Peyer's patch (tissue), 4 donors: Measurements from ENCODE around the gene GNAT2. TPM values are rescaled to one million over a fixed set of nuclear protein-coding genes. Genes with fewer than 3 reads are reported as not detected.
"Not testable (repeated sequence)": the region's sequence is repeated elsewhere in the genome, so short reads cannot be mapped to it uniquely, and the experiment has no call there.

Experiments used
- DNase-seq, 3 donors: peaks; one replicate each; pipeline ENCODE4 v3.0.0-alpha.2; 2017 to 2019
- H3K27ac ChIP-seq, 4 donors: fragments of 200-600 bp; sonication (generic); one replicate each; pipeline ENCODE4 v1.5.1; 2016 to 2019
- H3K27me3 ChIP-seq, 2 donors: fragments of 200-600 bp; sonication (generic); one replicate each; pipeline ENCODE4 v1.5.1; 2019
- H3K36me3 ChIP-seq, 3 donors: fragments of 200-600 bp; sonication (generic); one replicate each; pipeline ENCODE4 v1.5.1; 2016 to 2019
- H3K4me1 ChIP-seq, 4 donors: fragments of 200-600 bp; sonication (generic); one replicate each; pipeline ENCODE4 v1.5.1; 2016 to 2019
- H3K4me3 ChIP-seq, 4 donors: fragments of 200-600 bp; sonication (generic); 1 replicate in 3 of 4; 2 replicates in 1 of 4; pipeline ENCODE4 v1.5.1; 2016 to 2019; ENCODE audit warnings: mild to moderate bottlenecking in 1 of 4
- H3K9me3 ChIP-seq, 4 donors: fragments of 200-600 bp; sonication (generic); one replicate each; pipeline ENCODE4 v1.5.1; 2016 to 2019; ENCODE audit warnings: mild to moderate bottlenecking in 1 of 4
- CTCF ChIP-seq, 6 experiments: fragments of 450-650 bp in 4 of 6; fragments of 200-600 bp in 2 of 6; sonication (generic) in 1 of 6; IDR thresholded peaks; one replicate each; pipeline ENCODE4 v1.5.1; 2017 to 2019; ENCODE audit warnings: antibody characterized with exemption in 6 of 6, mild to moderate bottlenecking in 3 of 6, moderate library complexity in 1 of 6
- POLR2A ChIP-seq, 2 donors: fragments of 450-650 bp; IDR thresholded peaks; one replicate each; pipeline ENCODE4 v1.5.1; 2017; ENCODE audit warnings: antibody characterized with exemption in 2 of 2, mild to moderate bottlenecking in 2 of 2, moderate library complexity in 2 of 2
- total RNA-seq, 4 donors: library from RNA; depleted of rRNA; stranded (reverse); fragments of >200 nt; gene quantifications; one replicate each; pipeline ENCODE4 v1.1.0, GENCODE V29; 2016

The GNAT2 gene
- total RNA-seq: not detected

GRCh38 chr1:109619576-109620400 lies at the start of gene GNAT2, which contains the start of gene AMPD2:
Gene GNAT2 (minus strand): TSS chr1:109619616. CDS start chr1:109612870, 6,746 bp downstream.
Gene AMPD2 (plus strand): TSS chr1:109619837. CDS start chr1:109621176, 1,339 bp downstream.
- DNase-seq: peak; percentile 79 to 88 (median 82)
- Histone ChIP-seq H3K27me3 (no peaks in the 10 kb centered on the region), H3K9me3 (no peaks in the 10 kb centered on the region), H3K36me3 (no peaks in the 10 kb centered on the region), H3K4me1 (peaks cover 0 to 58% (median 17%) of the 10 kb centered on the region in 4 donors), H3K4me3 (peak within 1 kb of the TSS; percentile 50 to 79 (median 66)), H3K27ac (peak within 1 kb of the TSS; percentile 73 to 83 (median 80))
- no peak for TF ChIP-seq CTCF (IDR thresholded peaks at IDR 0.05)
- no peak for TF ChIP-seq POLR2A (IDR thresholded peaks at IDR 0.05)

DNA sequence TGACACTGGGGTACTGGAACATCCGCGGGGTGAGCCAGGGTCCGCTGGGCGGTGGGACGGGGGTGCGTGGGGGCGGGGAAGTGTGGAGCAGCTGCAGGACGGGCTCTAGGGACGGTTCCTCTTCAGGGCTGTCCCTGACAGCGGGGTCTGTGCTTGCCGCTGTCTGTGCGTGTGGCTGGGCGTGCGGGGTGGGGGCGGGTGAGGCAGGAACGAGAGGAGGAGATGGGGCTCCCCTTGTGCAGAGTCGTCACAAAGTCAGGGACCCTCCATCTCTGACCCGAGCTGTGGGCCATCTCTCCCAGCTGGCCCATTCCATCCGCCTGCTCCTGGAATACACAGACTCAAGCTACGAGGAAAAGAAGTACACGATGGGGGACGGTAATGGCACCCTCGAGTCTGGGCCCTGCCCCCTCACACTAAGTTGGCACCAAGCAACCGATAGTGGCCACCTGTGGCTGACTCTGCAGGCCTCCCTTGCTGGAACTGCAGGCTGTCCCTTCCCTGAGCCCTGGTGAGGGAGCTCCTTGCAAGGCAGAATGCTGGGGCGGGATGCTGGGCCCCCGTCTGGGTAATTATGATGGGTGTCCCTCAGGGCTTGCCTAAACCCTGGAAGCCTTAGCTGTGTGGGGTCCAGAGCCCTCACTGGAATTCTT lies 48.8 kb upstream of the GNAT2 start:
- H3K4me3 ChIP-seq: peak overlapping the region; percentile 36 to 59 (median 54)
- no peak for DNase-seq
- no peak for TF ChIP-seq POLR2A (IDR thresholded peaks at IDR 0.05)
- no peak for TF ChIP-seq CTCF (IDR thresholded peaks at IDR 0.05)
- H3K36me3 ChIP-seq: peaks cover 0 to 2% (median 0%) of the 10 kb centered on the region in 3 donors
- H3K4me1 ChIP-seq: peaks cover 0 to 14% (median 2%) of the 10 kb centered on the region in 4 donors
- H3K9me3 ChIP-seq: no peaks in the 10 kb centered on the region
- no peaks in the 10 kb centered on the region for H3K27me3 ChIP-seq
- peak overlapping the region in 3 of 4 donors; percentile 57 to 62 (median 57) for H3K27ac ChIP-seq

GRCh38 chr1:109667452-109668122 lies 48.2 kb upstream of the GNAT2 start, which contains the start of gene GSTM2:
Gene GSTM2 (plus strand): TSS chr1:109668057. CDS start chr1:109668116, 59 bp downstream.
- TF ChIP-seq CTCF (IDR thresholded peaks at IDR 0.05) (no peak), POLR2A (IDR thresholded peaks at IDR 0.05) (no peak)
- Histone ChIP-seq H3K9me3 (no peaks in the 10 kb centered on the region), H3K27me3 (no peaks in the 10 kb centered on the region), H3K27ac (peak within 1 kb of the TSS; percentile 7 to 62 (median 57)), H3K36me3 (no peaks in the 10 kb centered on the region), H3K4me1 (peaks cover 0 to 14% (median 2%) of the 10 kb centered on the region in 4 donors), H3K4me3 (peak within 1 kb of the TSS; percentile 36 to 59 (median 54))
- peak; percentile 82 to 95 (median 89) for DNase-seq

GRCh38 chr1:109664671-109665070 lies 45.3 kb upstream of the GNAT2 start:
- no peak for DNase-seq
- H3K4me1 ChIP-seq: peaks cover 0 to 14% (median 2%) of the 10 kb centered on the region in 4 donors
- H3K27ac ChIP-seq: no peak overlapping the region
- TF ChIP-seq POLR2A (IDR thresholded peaks at IDR 0.05): no peak
- TF ChIP-seq CTCF (IDR thresholded peaks at IDR 0.05): no peak
- H3K27me3 ChIP-seq: no peaks in the 10 kb centered on the region
- no peak overlapping the region for H3K4me3 ChIP-seq
- no peaks in the 10 kb centered on the region for H3K9me3 ChIP-seq
- peaks cover 0 to 24% (median 0%) of the 10 kb centered on the region in 3 donors for H3K36me3 ChIP-seq

- DNase-seq: no peak
- H3K36me3 ChIP-seq: peaks cover 0 to 36% (median 0%) of the 10 kb centered on the region in 3 donors
- H3K27me3 ChIP-seq: no peaks in the 10 kb centered on the region
- no peaks in the 10 kb centered on the region for H3K9me3 ChIP-seq
- H3K4me3 ChIP-seq: no peak overlapping the region
- peaks cover 0 to 18% (median 0%) of the 10 kb centered on the region in 4 donors for H3K4me1 ChIP-seq
- TF ChIP-seq POLR2A (IDR thresholded peaks at IDR 0.05): no peak
- TF ChIP-seq CTCF (IDR thresholded peaks at IDR 0.05): no peak
- H3K27ac ChIP-seq: no peak overlapping the region
These were observed 42.0 kb upstream of the GNAT2 start for GRCh38 chr1:109661391-109661790.

DNA sequence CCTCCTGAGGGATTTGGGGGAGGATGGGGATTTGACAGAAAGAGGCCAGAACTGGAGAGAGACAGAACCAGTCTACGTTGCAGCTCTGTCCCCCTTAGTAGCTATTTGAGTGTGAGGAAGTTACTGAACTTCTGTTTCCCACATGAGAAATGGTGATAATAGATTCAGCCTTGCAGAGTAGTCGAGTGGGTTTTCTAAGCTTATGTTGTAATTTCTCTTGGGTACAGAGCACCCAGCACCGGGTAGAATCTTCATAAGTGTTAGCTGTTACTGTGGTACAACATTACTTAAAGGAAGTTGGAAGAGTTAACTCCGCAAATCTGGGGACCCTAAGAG lies 41.2 kb upstream of the GNAT2 start:
- not testable (repeated sequence) for DNase-seq, H3K9me3 ChIP-seq, H3K4me3 ChIP-seq, H3K27me3 ChIP-seq
- peak overlapping the region in 1 of 4 donors; percentile 13 for H3K27ac ChIP-seq
- H3K36me3 ChIP-seq: peaks cover 0 to 36% (median 0%) of the 10 kb centered on the region in 3 donors
- peaks cover 0 to 19% (median 0%) of the 10 kb centered on the region in 4 donors for H3K4me1 ChIP-seq
